ENCODE data around the gene PTGR3. TPM values are rescaled to one million over a fixed set of nuclear protein-coding genes. Genes with fewer than 3 reads are reported as not detected.

Gene PTGR3, protein sequence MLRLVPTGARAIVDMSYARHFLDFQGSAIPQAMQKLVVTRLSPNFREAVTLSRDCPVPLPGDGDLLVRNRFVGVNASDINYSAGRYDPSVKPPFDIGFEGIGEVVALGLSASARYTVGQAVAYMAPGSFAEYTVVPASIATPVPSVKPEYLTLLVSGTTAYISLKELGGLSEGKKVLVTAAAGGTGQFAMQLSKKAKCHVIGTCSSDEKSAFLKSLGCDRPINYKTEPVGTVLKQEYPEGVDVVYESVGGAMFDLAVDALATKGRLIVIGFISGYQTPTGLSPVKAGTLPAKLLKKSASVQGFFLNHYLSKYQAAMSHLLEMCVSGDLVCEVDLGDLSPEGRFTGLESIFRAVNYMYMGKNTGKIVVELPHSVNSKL
- total RNA-seq = 23.1 and 27.2 TPM in 2 replicates

DNA sequence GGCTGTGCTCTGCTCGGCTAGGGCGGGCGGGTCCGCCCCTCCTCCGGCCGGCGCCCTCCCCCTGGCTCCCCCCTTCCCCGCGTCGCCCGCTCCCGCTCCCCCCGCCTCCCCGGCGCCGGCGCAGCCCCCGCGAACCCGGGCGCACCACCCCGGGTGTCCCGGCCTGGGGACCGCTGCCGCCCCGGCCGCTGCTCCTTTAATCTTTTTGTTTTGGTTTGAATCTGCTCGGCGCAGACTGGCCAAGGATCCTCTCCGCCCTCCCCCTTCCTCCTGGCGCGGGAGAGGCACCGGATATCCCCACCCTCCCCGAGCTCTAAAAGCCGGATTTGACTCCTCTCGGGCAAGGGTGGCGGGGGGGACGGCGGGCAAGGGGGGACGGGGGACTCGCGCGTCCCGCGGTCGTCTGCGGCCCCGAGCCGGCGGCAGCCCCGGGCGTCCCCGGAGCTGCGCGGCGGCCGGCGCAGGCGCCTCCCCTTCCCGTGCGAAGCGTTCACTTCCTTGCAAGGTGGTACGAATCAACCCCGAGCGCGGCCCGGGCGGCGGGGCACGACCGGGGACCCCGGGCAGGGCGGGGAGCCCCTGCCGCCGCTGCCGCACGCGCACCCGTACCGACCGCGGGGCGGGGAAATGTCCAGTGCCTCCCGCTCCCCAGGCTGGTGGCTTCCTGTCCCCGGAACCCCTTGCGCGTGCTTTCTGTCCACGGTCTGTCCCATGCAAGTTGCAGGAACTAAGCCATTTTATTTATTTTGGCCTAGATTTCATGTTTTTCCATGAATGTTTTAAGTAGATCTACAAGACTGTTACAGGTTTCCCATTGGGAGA lies at the start of gene PTGR3:
PTGR3 (minus strand) TSS at position 11 of the 822 bp plus-strand sequence. CDS start 81 bp downstream, outside the sequence.

DNA sequence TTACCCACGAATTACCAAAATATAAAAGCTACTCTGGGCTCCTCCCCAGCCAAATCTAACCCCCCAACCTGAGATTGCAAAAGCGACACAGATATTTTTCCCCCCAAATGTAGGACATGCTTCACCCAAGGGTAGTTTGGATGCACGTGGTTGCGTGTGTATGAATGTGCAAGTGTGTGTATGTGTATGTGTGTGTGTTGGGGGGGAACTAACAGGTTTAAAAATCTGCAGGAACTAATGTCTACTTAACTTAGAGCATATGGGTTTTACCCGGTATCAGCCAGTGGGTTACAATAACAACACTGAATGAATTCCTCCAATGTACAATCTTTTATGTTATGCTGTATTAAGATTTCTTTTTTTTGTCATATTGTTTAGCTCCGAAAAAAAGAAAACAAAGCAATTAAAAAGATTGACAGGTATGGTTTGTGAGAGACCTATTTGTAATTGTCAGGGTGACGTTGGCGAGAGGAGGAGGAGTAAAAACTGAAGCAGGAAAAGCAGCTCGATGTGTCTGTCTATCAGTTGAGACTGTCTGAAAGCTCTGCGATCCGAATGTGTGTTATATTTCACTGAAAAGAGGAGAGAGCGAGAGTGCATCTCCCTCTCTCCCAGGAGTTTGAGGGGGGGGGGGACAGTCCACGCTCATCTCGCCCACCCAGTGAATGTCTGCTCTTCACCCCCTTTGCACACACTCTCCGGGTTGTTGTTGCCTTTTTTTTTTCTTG lies 1.5 kb upstream of the PTGR3 start, which contains the start of gene TSHZ1:
TSHZ1 (plus strand) TSS at position 524 of the 728 bp plus-strand sequence. CDS start 1,080 bp downstream, outside the sequence.

Other genes starting within 250 kb of the PTGR3 start
- 14.5 and 14.6 TPM in 2 replicates for gene TSHZ1, start 1.7 kb upstream of the PTGR3 start, total RNA-seq
- not detected in 2 replicates for gene SMIM21, start 218.6 kb upstream of the PTGR3 start, total RNA-seq